NB4 (cell line): ENCODE results near the gene AGAP1.

Experiments used
- DNase-seq: peaks from one replicate; pipeline ENCODE4 v3.0.0; 2010; ENCODE audit warnings: low read depth
- H3K4me3 ChIP-seq: one replicate; pipeline ENCODE4 v1.5.1; 2011; ENCODE audit warnings: mild to moderate bottlenecking, low read depth, low read length, moderate library complexity
- MYC ChIP-seq: IDR thresholded peaks from 2 replicates; pipeline ENCODE4 v1.6.1; 2011; ENCODE audit warnings: low read depth, low read length
- POLR2A ChIP-seq: IDR thresholded peaks from 2 replicates; pipeline ENCODE4 v1.6.1; 2011; ENCODE audit warnings: mild to moderate bottlenecking; ENCODE audit not compliant: insufficient read length; ENCODE audit errors: extremely low read depth
- TF ChIP-seq, protein P1 (sequence below): IDR thresholded peaks from one replicate; pipeline ENCODE4 v1.5.1; 2012; ENCODE audit warnings: low read depth, low read length
- TF ChIP-seq, protein P2 (sequence below): IDR thresholded peaks from 2 replicates; pipeline ENCODE4 v1.6.1; 2011; ENCODE audit warnings: low read depth, low read length

Gene AGAP1

DNA sequence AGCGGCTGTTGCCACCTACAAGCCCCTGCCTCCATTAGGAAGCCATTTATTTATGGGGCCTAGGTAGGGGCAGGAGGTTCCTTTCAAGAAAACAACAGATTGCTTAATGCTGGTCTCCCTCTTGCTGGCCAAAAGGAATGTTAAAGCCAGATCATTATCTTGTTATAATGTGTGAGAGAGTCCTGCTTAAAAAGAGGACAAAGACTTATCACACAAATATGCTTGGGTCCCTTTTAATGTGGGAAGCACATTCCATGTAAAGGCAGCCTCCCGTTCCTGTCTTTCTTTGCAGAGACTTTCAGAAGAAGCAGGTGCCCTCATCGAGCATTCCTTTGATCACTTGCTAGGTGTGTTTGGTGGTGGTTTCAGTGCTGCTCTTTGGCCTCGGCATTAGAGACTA is 76.4 kb downstream of the AGAP1 start:
- DNase-seq, result no peak
- no peak overlapping the region for H3K4me3 ChIP-seq
- TF ChIP-seq, protein P1, sequence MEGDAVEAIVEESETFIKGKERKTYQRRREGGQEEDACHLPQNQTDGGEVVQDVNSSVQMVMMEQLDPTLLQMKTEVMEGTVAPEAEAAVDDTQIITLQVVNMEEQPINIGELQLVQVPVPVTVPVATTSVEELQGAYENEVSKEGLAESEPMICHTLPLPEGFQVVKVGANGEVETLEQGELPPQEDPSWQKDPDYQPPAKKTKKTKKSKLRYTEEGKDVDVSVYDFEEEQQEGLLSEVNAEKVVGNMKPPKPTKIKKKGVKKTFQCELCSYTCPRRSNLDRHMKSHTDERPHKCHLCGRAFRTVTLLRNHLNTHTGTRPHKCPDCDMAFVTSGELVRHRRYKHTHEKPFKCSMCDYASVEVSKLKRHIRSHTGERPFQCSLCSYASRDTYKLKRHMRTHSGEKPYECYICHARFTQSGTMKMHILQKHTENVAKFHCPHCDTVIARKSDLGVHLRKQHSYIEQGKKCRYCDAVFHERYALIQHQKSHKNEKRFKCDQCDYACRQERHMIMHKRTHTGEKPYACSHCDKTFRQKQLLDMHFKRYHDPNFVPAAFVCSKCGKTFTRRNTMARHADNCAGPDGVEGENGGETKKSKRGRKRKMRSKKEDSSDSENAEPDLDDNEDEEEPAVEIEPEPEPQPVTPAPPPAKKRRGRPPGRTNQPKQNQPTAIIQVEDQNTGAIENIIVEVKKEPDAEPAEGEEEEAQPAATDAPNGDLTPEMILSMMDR, result no peak
- TF ChIP-seq POLR2A (no peak), MYC (no peak)
- TF ChIP-seq, protein P2, sequence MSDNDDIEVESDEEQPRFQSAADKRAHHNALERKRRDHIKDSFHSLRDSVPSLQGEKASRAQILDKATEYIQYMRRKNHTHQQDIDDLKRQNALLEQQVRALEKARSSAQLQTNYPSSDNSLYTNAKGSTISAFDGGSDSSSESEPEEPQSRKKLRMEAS, result no peak

DNA sequence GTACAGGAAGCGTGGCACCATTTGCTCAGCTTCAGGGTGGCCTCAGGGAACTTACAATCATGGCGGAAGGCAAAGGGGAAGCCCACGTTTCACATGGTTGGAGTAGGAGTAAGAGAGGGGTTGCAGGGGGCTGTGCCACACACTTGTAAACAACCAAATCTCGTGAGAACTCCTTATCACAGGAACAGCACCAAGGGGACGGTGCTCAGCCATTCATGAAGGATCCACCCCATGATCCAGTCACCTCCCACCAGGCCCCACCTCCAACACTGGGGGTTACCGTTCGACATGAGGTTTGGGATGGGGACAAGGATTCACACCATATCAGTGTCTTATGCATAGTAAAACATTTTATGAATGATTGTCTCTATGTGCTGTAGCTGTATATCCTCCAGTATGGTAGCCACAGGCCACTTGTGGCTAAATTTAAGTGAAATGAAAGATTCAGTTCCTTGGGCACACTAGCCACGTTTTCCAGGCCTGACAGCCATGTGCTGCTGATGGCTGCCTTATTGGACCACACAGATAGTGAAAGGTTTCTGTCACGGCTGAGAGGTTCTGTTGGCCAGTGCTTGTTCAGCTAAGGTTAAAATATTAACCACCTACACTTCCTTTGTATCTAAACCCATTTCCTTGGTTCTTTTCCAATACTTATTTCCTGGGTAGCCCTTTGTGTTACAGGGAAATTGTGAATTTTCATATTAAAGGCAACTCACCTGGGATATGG is 77.3 kb downstream of the AGAP1 start:
- no peak for TF ChIP-seq POLR2A
- TF ChIP-seq, protein P2, result no peak
- TF ChIP-seq, protein P1, result no peak
- no peak for TF ChIP-seq MYC

DNA sequence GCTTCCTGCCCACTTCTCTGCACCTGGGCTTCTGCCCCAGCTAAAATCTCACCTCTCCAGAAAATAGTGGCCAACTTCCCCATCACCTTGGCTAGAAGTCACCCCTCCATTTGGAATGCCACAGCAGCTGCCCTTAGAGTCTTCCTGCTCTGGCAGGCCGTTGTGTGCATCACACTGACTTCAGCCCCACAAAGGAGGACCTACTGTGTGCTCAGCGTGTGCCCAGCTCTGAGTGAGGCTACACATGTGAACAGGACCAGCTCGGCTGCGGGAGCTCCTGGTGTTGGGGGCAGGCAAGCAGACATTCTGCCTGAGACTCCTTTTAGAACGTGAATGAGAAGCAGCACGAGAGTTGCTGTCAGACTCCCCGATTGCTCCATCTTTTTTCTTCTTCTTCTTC is 78.7 kb downstream of the AGAP1 start:
- no peak overlapping the region for H3K4me3 ChIP-seq
- no peak for DNase-seq
- TF ChIP-seq, protein P1, result no peak

More for the DNA sequence above, 77.3 kb downstream of the AGAP1 start:
- H3K4me3 ChIP-seq, result no peak overlapping the region
- no peak for DNase-seq

DNA sequence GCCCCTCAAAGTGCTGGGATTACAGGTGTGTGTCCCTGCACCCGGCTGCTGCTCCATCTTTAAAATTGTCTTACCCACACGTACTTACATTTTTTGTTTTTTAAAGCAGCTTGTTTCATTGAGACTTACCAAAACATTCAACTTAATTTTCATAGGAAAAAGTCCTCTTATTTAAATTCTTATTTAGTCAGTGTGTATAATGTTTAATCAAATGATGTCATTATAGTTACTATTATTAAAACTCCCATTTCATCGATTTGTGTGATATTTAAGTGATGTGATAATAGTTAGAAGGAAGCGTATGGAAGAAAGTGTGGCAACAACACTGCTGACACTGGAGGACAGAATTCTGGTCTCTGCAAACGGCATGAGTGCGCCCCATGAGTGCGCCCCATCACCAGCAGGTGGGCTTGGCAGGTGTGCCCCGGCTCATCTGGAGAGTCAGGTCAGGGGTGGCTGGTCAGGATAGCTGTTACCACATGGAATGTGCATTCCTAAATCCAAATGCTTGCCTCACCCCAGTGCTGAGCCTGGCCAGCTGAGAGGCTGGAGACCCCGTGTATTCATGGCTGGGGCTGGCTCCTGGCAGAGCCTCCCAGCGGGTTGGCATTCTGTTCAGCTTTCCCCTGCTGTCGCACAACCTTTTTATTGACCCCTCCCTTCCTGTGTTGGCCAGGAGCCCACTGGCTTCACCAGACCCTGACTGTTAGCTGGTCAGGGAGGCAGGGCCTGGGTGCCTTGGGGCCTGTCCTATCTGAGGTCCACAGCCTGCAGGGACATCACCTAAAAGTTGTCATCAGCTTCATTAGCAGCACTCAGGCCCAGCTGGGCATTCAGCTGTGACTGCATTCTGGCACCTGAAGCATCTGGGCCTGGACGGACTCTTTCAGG is 79.7 kb downstream of the AGAP1 start:
- TF ChIP-seq, protein P2, result no peak
- TF ChIP-seq POLR2A (no peak), MYC (no peak)
- TF ChIP-seq, protein P1, result no peak
- H3K4me3 ChIP-seq, result no peak overlapping the region
- no peak for DNase-seq

DNA sequence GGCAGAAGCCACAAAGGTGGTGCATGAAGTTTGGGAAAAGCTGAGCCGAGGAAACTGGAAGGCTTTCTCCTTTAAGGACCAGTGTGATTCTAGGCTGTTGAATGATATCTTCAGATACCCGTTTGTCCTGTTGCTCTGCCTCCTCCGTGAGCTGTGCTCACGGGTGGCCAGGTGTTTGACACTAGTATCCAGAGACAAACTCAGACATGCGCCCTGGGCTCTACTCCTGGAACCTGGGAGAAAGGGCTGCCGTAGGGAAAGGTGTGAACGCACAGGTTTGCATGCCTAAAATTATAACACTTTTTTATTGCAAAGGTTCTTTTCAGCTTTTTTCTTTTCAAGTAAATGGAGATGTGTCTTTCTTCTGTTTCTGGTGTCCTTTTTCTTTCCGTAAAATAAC is 81.6 kb downstream of the AGAP1 start:
- no peak for DNase-seq
- TF ChIP-seq, protein P2, result no peak
- TF ChIP-seq, protein P1, result no peak
- TF ChIP-seq MYC (no peak), POLR2A (no peak)
- no peak overlapping the region for H3K4me3 ChIP-seq
